Inflammatory macrophage treated with lipopolysaccharide for 4 hours (primary cell): ENCODE results near the gene ABHD18.
"Not testable (repeated sequence)": the region's sequence is repeated elsewhere in the genome, so short reads cannot be mapped to it uniquely, and the experiment has no call there.

Experiments
- DNase-seq: peaks from one replicate; pipeline ENCODE4 v3.0.0-alpha.2; 2020

ABHD18 gene

GRCh38 chr4:127995776-127996175, 30.6 kb downstream of the ABHD18 start:
- DNase-seq, result peak; percentile 8

- DNase-seq, result not testable (repeated sequence)
These were observed 31.3 kb downstream of the ABHD18 start for GRCh38 chr4:127996521-127996920.

- peak; percentile 68 for DNase-seq
These were observed 32.6 kb downstream of the ABHD18 start for GRCh38 chr4:127997534-127998388.

GRCh38 chr4:128006592-128006991, 41.4 kb downstream of the ABHD18 start:
- no peak for DNase-seq

GRCh38 chr4:128009428-128009827, 44.2 kb downstream of the ABHD18 start:
- DNase-seq, result peak; percentile 43

- DNase-seq, result no peak
These were observed 60.1 kb downstream of the ABHD18 start for GRCh38 chr4:128025319-128025718.

- no peak for DNase-seq
These were observed 64.7 kb downstream of the ABHD18 start for GRCh38 chr4:128029907-128030306.

- no peak for DNase-seq
These were observed 66.7 kb downstream of the ABHD18 start for GRCh38 chr4:128031756-128032384.

GRCh38 chr4:128039568-128039967, 74.4 kb downstream of the ABHD18 start:
- no peak for DNase-seq

GRCh38 chr4:128047019-128047418, 81.8 kb downstream of the ABHD18 start:
- not testable (repeated sequence) for DNase-seq

- DNase-seq, result not testable (repeated sequence)
These were observed 82.3 kb downstream of the ABHD18 start for GRCh38 chr4:128047514-128047913.

- peak; percentile 13 for DNase-seq
These were observed 86.0 kb downstream of the ABHD18 start for GRCh38 chr4:128051229-128051628.

- not testable (repeated sequence) for DNase-seq
These were observed 89.7 kb downstream of the ABHD18 start for GRCh38 chr4:128054907-128055306.

- not testable (repeated sequence) for DNase-seq
These were observed 90.4 kb downstream of the ABHD18 start for GRCh38 chr4:128055441-128056206.

- DNase-seq, result no peak
These were observed 91.2 kb downstream of the ABHD18 start for GRCh38 chr4:128056396-128056795.

- DNase-seq, result no peak
These were observed 95.0 kb downstream of the ABHD18 start for GRCh38 chr4:128060121-128060698.

GRCh38 chr4:128060699-128061565, 95.7 kb downstream of the ABHD18 start, which contains the start of gene LARP1B:
Gene LARP1B, plus strand, starts transcription at chr4:128061312. Its CDS starts 13,640 bp downstream, at chr4:128074952.
- DNase-seq, result peak; percentile 97

- peak; percentile 50 for DNase-seq
These were observed 96.6 kb downstream of the ABHD18 start for GRCh38 chr4:128061566-128062536.

- DNase-seq, result not testable (repeated sequence)
These were observed 101.2 kb downstream of the ABHD18 start for GRCh38 chr4:128066453-128066820.

GRCh38 chr4:128068918-128069317, 103.7 kb downstream of the ABHD18 start:
- DNase-seq, result peak; percentile 13

GRCh38 chr4:128076464-128076863, 111.3 kb downstream of the ABHD18 start:
- DNase-seq, result no peak
